Cerebellar nuclear complex (tissue), 1 donor: ENCODE measurements around the gene KMT2E.
"Not testable (repeated sequence)": the region's sequence is repeated elsewhere in the genome, so short reads cannot be mapped to it uniquely, and the experiment has no call there.

ENCODE experiments used
- DNase-seq, 2 experiments: peaks; one replicate each; lab custom pipeline; 2025; lab: John Stamatoyannopoulos, UW

The KMT2E gene, protein sequence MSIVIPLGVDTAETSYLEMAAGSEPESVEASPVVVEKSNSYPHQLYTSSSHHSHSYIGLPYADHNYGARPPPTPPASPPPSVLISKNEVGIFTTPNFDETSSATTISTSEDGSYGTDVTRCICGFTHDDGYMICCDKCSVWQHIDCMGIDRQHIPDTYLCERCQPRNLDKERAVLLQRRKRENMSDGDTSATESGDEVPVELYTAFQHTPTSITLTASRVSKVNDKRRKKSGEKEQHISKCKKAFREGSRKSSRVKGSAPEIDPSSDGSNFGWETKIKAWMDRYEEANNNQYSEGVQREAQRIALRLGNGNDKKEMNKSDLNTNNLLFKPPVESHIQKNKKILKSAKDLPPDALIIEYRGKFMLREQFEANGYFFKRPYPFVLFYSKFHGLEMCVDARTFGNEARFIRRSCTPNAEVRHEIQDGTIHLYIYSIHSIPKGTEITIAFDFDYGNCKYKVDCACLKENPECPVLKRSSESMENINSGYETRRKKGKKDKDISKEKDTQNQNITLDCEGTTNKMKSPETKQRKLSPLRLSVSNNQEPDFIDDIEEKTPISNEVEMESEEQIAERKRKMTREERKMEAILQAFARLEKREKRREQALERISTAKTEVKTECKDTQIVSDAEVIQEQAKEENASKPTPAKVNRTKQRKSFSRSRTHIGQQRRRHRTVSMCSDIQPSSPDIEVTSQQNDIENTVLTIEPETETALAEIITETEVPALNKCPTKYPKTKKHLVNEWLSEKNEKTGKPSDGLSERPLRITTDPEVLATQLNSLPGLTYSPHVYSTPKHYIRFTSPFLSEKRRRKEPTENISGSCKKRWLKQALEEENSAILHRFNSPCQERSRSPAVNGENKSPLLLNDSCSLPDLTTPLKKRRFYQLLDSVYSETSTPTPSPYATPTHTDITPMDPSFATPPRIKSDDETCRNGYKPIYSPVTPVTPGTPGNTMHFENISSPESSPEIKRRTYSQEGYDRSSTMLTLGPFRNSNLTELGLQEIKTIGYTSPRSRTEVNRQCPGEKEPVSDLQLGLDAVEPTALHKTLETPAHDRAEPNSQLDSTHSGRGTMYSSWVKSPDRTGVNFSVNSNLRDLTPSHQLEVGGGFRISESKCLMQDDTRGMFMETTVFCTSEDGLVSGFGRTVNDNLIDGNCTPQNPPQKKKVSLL (N-terminal part only)

DNA sequence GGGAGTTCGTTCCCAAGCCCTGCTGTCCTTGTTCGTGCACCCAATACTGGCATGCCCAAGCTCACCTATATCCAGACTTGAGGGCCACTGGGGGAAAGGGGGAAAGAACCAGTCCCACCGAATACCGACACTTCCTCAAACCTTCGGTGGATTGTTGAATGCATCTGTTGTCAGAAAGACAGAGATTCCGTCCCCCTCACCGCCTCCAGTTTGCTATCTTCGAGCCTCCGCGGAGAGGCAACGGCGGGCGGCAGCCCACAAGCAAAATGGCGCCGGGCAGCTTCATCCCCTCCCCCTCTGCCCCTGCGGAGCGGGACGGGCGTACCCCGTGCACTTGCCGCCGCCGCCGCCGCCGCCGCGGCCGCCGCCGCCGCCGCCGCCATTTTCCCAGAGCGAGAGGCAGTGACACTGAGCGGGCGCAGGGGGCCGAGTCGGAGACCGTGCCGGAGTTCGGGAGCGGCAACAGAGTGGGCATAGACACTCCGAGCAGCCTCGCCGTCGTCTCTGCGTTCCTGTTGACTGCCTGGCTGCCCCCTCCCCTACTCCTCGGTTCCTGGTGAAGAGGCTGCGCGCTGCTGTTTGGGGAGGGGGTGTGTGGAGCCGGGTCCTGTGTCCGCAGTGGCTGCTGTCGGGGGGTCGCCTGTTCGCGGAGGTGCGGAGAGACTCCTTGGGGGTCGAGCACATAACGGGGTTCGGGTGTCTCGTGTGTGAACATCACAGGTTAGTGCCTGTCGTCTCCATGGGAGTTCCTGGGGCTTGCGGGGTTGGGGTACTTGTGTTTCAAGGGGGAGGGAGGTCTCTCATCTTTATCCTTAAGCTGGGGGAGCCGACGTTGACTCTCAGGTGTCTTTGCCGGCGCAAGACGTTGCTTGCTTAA lies at the start of gene KMT2E:
TSS of gene KMT2E (plus strand) at position 390 of the 877 bp plus-strand sequence. CDS start 26,748 bp downstream, outside the sequence.
- no peak for DNase-seq

DNA sequence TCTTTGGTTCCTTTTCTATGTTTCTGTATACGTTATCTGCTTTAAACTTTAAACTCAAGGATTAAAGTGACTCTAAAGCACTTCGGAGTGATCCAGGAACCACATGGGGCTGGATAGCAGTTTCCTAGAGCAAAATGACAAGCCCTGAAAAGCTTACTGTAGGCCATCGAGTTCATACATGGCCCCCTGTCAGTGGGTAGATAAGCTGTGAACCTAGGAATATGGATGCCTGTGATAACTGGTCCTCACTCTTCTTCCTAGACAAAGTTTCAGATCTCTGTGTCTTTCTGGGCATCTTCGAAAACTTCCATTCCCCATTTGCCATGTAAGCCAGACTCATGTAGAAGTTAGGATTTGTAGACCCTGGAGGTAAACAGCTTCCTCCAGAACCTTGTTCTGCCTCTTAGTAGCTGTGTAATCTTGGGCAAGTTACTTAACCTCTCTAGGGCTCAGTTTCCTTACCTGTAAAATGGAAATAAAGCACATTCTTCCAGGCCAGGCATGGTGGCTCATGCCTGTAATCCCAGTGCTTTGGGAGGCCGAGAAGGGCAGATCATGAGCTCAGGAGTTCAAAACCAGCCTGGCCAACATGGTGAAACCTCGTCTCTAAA lies 49.3 kb upstream of the KMT2E start:
- DNase-seq, result no peak

DNA sequence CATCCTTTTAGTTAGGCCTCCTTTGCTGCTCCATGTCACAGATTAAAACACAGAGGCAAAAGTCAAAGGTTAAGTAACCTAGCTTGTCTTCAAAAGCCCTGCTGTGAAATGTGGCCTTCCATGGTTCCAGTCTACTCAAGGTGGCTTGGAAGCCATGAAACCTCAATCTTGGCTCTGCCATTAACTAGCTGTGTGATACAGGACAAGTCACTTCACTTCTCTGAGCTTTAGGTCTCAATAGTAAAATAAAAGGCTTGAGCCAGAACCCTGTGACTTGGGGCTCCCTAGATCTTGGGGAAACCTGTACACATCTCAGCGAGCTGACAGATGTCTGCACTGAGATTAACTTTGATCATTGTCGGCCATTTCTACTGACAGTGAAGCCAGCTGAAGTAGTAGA lies 48.0 kb upstream of the KMT2E start:
- no peak for DNase-seq

DNA sequence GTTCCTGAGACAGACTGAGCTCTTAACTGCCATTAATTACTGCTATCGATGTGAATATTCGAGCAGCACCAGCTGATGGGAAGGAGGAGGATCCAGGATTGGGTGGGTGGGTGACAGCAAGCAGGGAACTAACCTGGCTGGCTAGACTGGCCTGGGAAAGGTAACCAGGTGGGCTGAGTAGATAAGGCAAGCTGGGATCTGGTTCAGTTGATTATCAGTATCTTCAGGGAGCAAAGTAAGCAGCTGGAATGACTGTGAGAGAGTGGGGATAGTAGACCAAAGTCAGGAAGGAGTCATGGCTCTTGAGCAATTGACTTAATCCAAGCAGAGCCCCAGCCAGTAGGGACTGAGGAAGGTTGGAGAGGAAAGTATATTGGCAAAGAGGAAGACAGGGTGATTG lies 46.9 kb upstream of the KMT2E start:
- no peak for DNase-seq

DNA sequence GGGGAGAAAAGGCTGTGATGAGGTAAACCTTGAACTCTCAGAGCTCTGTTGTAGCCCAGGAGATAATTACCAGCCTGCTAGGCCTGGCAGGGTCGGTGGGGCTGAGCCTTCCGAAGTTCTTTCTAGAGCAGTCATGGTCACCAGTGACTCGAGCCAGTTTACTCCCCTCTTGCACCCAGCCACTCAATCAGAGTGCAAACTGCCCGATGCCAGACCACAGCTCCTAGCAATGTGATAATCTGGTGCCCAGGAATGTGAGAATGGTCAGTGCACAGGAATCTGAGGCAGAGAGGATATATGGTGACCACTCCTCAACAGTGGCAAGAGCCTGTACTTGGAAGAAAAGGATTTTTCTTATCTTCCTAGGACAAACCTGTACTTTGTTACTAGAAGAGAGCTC lies 46.4 kb upstream of the KMT2E start:
- DNase-seq, result no peak

DNA sequence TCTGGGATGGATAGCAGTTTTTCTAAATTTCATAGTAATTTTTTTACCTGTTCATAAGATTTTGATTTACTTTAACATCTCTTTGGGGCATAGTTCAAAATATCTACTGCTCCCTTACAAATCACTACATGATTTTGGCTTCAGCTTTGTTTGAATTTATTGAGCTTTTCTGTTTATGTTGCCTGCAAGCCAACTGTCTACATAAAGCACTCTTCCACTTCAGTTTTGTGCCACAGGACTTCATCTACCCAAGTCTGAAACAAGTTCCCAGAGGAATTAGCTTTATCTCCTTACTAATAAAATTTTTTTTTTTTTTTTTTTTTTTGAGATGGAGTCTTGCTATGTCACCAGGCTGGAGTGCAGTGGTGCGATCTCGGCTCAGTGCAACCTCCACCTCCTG lies 45.4 kb upstream of the KMT2E start:
- no peak for DNase-seq

DNA sequence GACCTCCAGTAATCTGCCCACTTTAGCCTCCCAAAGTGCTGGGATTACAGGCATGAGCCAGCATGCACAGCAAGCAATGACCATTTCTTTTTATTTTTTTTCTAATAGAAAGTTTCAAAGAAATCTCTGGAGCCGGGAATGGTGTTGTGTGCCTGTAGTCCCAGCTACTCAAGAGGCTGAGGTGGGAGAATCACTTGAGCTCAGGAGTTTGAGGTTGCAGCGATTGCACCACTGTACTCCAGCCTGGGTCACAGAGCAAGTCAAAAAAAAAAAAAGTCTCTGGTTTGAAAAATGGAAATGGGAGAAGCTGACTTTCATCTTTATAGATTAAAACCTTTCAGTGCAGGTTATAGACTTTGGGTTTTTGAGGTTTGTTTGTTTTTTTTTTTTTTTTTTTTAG lies 44.8 kb upstream of the KMT2E start:
- DNase-seq, result no peak

DNA sequence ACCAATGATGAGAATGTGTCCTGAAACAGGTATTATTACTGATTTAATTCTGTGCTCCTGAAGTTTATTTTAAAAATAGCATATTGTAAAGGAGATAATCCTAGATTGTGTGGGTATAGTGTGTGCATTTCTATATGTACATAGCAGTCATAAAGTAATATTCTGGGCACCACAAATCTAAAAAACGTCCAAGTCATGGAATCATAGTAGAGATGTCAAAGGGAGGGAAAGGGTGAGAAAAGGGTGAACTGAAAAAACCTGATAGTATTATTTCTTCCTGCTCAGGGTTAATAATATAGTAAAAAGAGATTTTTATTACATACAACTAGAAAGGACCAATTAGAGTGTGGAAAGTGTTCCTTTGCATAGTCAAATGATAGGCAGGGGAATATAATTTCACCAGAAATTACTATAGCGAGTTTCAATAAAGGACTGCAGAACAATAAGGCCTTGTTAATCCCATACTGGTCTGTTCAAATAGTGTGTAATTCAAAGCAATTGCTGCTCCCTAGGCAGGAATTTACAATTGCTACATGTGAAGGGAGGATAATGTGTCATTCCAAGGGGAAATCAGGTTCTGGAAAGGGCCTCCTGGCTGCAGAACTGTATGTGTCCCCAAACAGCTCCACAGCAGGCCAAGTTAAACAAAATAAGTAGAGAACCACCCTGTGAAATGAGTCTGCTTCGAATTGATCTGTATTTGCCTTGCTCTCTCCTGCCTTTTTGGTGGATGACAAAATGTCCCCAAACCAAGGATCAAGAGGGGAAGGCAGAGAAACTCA lies 42.5 kb upstream of the KMT2E start:
- no peak for DNase-seq

DNA sequence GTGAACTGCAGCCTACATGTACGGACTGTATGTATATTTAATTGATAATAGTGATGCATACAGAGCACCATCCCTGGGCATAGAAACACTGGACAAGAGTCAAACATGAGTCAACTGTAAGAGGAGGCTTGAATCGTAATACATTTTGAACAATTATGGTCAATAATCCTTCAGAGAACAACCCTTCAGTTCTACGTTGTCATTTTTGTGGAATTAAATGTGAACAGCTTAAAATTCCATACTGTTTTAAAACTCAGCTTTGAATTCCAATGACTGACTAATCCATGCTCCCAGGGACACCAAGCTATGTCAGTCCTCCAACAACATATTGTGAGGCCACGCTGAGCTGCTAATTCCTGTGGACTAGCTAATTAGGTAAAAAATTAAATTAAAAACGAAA lies 41.5 kb upstream of the KMT2E start:
- DNase-seq, result no peak

DNA sequence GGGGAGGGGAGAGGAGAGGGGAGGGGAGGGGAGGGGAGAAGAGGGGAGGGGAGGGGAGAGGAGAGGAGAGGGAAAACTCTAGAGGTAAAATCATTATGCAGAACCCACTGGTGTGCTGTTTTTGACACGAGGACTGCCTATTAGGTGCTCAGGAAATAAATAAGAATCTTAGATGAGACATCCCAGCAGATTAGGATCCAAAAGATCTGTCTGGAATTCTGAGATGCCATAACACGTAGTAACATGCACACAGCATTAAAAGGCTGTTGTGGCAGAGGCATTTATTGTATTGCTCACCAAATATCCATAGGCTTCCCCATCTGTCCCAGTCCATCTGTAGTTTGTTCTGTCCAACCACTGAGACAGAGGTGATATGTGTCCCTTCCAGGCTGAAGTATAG lies 40.8 kb upstream of the KMT2E start:
- DNase-seq, result no peak

DNA sequence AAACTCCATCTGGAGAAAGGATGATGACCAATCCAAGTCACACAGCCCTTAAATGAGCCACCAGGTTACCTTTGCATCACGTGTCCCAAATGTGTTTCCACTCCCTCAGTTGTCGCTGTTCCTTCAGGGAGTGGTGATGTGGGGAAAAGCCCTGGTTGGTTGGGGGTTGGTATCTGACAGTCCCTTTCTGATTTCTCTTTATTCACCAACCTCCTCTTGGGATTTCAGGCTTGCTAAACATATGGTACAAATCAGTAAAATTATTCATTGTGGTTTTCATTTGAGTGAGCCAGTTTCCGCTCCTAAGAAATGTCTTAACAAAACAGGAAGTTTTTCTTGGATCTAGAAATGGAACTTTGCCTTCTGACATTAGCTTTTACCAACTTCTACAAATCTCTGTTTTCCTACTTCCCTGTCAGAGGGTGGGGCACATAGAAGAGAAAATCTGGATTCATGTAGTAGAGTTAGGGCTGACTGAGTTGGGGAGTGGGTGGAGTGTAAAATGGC lies 40.0 kb upstream of the KMT2E start:
- DNase-seq, result no peak

DNA sequence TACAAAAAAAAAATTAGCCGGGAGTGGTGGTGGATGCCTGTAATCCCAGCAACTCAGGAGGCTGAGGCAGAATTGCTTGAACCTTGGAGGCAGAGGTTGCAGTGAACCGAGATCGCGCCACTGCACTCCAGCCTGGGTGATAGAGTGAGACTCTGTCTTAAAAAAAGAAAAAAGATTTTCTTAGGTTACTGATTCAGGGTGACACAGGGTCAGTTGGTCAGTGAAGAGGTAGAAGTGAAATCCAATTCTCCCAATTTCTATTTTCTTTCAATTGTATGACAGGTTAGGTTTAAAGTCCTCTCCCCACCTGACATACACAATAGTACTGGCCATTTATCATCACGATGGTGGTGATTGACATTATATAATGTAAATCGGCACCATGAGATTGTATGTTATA lies 38.5 kb upstream of the KMT2E start:
- DNase-seq, result not testable (repeated sequence)

DNA sequence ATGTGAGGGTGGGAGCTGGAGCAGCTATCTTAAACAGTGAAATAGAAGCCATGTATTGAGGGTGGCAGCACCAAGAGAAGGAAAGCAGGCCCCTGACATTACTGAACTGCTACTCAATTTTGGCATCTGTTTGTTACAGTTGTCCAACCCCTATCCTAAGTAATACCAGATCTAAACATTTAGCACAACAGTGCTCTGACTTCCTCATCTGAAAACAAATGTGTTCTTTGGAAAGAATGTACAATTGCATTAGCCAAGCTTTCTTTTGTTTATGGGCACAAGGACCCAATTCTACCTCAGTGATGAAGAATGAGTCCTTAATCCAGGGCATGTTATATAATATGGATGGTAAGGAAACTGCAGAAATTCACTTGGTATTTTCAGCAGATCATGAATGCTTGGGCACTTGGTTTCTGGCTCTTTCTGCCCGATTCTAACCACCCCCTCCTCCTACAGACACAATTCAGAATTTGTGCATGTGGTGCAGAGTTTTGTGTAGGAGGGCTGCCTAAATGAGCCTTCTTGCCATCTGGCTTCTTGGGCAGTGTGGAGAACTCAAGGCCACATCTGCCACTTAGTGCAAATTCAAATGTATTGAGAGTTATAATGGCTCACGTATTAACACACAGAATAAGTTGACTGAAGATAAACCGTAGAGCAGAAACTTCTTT lies 36.9 kb upstream of the KMT2E start:
- DNase-seq, result no peak

DNA sequence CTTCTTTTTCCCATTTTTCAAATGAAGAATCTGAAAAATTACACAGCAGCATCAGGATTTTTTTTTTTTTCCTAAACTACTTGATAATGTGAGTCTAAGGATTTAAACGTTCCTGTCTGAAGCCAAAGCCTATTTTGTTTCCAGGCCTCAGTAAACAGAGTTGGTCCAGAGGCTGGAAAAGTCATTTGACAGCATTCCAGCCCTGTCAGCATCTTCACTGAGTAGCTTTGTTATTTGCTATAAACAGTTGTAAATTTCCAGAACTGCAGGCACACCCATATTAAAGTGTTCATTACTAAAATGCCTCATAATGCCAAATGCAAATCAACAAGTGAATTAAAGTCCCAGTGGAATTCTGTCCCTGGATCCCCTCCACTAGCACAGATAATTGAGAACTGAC lies 35.5 kb upstream of the KMT2E start:
- no peak for DNase-seq

DNA sequence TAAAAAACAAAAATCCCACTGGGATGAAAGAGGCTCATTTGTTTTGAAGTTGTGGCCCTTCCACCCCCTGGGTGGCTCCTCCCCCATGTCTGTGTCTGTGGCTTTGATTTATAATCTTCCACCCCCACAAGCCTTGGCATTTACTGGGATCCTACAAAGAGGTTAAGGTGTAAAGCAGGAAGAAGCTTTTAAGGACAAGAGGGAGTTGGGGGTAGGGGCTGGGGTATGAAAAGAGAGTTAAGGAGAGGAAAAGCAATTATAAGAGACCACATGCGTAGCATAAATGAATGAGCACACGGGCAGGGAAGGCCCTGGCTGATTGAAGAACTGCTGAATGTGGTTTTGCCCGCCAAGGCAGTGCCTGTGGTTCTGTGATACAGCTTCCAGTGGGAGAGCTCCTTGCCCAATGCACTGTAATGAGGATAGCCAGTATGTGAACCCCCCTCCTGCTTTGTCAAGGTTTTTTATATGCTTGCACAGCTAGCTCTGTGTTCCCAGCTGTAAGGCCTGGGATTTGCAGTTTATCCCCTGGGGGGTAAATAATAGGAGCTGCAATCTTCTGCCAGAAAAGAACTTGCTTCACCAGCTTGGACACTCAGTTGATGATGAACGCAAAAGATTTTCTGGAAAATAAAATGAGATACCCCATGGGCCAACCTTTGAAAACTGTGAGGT lies 34.7 kb upstream of the KMT2E start:
- DNase-seq, result no peak

DNA sequence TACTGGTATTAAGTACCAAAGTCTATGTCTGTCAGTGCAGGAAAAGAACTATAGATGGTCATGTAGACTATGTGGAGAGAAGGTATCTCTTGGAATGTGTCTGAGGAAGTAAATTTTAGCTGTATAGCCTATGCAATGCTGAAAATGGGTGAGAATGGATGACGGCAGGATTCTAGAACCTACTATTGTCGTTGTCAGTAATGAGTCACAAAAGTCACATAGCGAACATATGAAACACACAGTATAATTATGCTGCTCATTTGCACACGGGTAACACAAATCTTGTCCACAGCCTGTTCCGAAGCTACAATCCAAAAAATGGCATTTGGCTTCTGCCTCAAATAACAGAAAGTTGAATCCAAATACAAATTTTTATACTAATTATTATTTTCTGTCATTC lies 33.6 kb upstream of the KMT2E start:
- DNase-seq, result no peak

DNA sequence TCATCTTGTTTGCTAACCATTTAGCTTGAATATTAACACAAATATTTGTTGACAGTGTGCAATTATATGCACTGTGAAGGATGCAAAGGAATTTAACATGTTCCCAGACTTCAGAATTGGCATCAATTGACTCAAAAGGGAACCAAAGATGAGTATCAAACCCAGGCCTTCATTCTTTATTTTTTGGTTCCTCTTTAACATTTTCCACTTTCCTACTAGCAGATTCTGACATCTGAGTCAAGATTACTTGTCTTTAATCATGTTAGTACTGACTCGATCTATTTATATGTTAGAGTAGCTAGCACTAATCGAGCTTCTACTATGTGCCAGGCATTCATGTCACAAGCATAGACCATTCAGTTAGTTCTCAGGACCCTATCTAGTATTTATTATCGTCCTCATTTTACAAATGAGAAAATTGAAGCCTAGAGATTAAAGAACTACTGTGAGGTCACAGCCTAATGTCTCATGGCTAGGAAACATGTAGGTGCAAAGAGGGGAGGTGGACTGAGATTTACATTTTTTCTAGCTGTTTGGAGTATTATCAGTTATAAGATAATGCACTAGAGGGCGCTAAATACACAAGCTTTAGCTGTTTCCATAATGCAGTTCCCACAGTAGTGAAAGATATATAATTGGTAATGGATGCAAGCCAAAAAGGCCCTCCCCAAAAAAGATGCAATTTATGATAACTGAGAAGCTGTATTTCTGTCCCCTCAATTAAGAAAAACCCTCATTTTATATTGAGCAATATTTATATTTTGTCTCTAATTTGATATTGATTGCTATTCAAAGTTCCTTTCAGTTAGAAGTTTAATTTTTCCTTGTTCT lies 32.9 kb upstream of the KMT2E start:
- DNase-seq, result no peak

DNA sequence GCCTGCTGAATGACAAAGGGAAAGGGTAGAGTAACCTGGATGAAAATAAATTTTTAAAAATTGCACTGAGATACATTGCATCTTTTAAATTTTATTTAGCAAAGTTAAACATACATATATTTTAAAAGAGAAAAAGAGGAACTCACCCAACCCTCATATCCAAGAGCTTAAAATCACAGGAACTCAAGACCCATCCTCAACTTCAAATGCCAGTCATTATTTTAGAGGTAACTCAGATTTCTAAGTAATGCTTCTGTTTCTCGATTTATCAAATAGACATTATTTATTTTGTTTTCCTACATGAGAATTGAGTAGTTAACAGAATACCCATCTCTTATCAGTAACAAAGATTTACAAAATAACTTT lies 32.4 kb upstream of the KMT2E start:
- DNase-seq, result no peak
